ENCODE measurements around the gene DUSP21.
"Not testable (repeated sequence)": the region's sequence is repeated elsewhere in the genome, so short reads cannot be mapped to it uniquely, and the experiment has no call there.

Gene DUSP21

GRCh38 chrX:44875185-44875489 is 31.3 kb downstream of the DUSP21 start:
- no peak for DNase-seq

- DNase-seq, result no peak
These were observed 32.3 kb downstream of the DUSP21 start for GRCh38 chrX:44876086-44876485.

- no peak for DNase-seq
These were observed 32.9 kb downstream of the DUSP21 start for GRCh38 chrX:44876767-44877166.

- DNase-seq, result no peak
These were observed 35.0 kb downstream of the DUSP21 start for GRCh38 chrX:44878780-44879179.

GRCh38 chrX:44881549-44881948 is 37.7 kb downstream of the DUSP21 start:
- no peak for DNase-seq

GRCh38 chrX:44882635-44883034 is 38.8 kb downstream of the DUSP21 start:
- no peak for DNase-seq

- DNase-seq, result no peak
These were observed 41.1 kb downstream of the DUSP21 start for GRCh38 chrX:44884944-44885343.

GRCh38 chrX:44889824-44890223 is 46.0 kb downstream of the DUSP21 start:
- no peak for DNase-seq

GRCh38 chrX:44890247-44890646 is 46.4 kb downstream of the DUSP21 start:
- DNase-seq, result no peak

- DNase-seq, result not testable (repeated sequence)
These were observed 46.9 kb downstream of the DUSP21 start for GRCh38 chrX:44890687-44891086.

- no peak for DNase-seq
These were observed 47.8 kb downstream of the DUSP21 start for GRCh38 chrX:44891642-44892041.
